Bronchial epithelial cell (primary cell): ENCODE data around the gene RNF14. TPM values are rescaled to one million over a fixed set of nuclear protein-coding genes. Genes with fewer than 3 reads are reported as not detected.
A peak's percentile ranks its signal among the peaks of the same experiment; 100 is the strongest.

Experiments
- DNase-seq: peaks from one replicate; pipeline ENCODE4 v3.0.0-alpha.2; 2010; ENCODE audit warnings: low read depth
- FAIRE-seq: peaks from 2 replicates; lab custom pipeline; 2011; peaks lifted over from hg19 to GRCh38; lab: Jason Lieb, UNC
- H3K27me3 ChIP-seq: 2 replicates; pipeline ENCODE4 v1.5.1; 2011; ENCODE audit warnings: low read length; ENCODE audit not compliant: control insufficient read depth, insufficient read depth
- H3K36me3 ChIP-seq: 2 replicates; pipeline ENCODE4 v1.5.1; 2011; ENCODE audit warnings: low read length; ENCODE audit not compliant: control insufficient read depth, insufficient read depth
- H3K4me3 ChIP-seq: 2 replicates; pipeline ENCODE4 v1.5.1; 2011; ENCODE audit warnings: mild to moderate bottlenecking, low read depth, low read length, control low read depth
- CTCF ChIP-seq: IDR thresholded peaks from 2 replicates; pipeline ENCODE4 v1.5.1; 2011; ENCODE audit warnings: mild to moderate bottlenecking, moderate library complexity, low read length, control low read depth, inconsistent platforms; ENCODE audit not compliant: insufficient read depth, severe bottlenecking
- total RNA-seq: library from RNA; depleted of rRNA; stranded (reverse); fragments of >200 nt; gene quantifications from 2 replicates; pipeline ENCODE4 v1.2.1, GENCODE V29; 2014

Gene RNF14
- total RNA-seq, 1 donor from 2014 or later, result 49.8 TPM

DNA sequence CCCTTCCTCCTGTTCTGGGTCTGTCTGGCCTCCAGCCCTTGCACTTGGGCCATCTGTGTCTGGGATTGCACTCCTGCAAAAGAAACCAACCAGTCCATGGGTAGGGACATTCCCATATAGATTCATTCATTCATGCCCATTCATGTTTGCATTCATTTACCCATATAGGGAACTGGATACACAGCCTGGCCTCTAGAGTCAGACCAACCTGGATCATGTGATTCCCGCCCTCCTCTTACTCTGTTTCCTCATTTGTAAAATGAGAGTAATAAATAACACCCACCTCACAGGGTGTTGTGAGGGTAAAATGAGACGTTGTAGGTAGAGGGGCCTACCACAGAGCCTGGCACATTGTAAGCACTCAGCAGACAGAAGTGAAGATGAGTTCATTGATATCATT, 19.4 kb upstream of the RNF14 start:
- H3K4me3 ChIP-seq, result no peak overlapping the region
- DNase-seq (peak; percentile 33), FAIRE-seq (no peak)
- no peak for TF ChIP-seq CTCF
- no peaks in the 10 kb centered on the region for H3K36me3 ChIP-seq
- H3K27me3 ChIP-seq, result no peaks in the 10 kb centered on the region

DNA sequence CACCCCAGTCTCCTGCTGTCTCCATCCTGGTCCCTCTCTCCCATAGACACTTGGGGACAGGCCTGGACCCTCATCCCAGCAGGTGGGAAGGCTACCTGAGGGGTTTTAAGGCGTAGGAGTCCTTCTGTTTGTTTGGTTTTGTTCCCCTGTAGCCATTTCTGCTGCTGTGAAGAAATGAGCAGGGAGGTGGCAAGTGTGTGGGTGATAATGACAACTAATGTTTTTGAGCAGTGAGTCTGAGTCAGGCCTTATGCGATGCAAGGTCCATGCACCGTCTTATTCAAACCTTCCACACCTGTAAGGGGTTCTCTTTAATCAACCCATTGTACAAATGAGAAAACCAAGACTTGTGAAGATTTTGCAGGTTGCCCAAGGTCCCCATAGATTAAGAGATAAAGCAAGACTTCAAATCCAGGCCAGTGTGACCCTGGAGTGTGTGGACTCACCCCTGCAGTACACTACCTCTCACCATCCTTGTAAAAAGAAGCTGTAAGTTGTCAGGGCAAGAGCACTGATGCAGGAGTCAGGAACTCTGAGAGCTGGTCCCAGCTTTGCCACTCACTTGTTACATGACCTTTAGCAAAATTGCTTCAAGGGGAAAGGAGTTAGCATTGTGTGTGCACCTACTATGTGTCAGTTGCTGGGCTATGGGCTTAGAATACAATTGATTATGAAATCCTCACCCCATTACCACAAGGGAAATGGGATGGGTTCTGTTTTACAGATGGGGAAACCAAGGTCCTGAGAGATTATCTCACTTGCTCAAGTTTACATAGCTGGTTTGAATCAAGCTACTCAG, 18.5 kb upstream of the RNF14 start:
- FAIRE-seq (no peak), DNase-seq (no peak)
- H3K4me3 ChIP-seq, result no peak overlapping the region
- no peak for TF ChIP-seq CTCF
- no peaks in the 10 kb centered on the region for H3K27me3 ChIP-seq
- H3K36me3 ChIP-seq, result no peaks in the 10 kb centered on the region

DNA sequence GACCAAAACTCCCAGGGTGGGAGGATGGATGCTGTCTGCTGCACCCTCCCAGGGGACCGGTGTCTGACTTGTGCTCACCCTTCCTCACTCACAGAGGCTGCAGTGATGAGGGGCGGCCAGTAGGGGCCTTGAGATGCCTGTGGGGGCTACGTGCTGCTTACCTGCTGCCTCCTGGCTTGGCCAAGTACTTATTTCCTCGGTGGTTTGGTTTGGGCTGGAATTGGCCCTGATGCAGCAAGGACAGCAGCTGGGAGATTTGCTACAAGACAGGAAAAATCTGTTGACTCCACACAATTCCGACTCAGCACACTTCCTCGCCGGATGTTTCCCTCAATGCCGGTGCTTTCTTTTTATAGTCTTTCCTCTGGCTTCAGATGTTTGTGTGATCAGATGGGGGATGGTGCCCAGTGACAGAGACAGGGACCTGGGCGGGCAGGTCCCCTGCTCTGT, 17.5 kb upstream of the RNF14 start:
- Histone ChIP-seq H3K36me3 (no peaks in the 10 kb centered on the region), H3K4me3 (no peak overlapping the region), H3K27me3 (no peaks in the 10 kb centered on the region)
- TF ChIP-seq CTCF, result peak; percentile 33
- no peak for FAIRE-seq
- no peak for DNase-seq

DNA sequence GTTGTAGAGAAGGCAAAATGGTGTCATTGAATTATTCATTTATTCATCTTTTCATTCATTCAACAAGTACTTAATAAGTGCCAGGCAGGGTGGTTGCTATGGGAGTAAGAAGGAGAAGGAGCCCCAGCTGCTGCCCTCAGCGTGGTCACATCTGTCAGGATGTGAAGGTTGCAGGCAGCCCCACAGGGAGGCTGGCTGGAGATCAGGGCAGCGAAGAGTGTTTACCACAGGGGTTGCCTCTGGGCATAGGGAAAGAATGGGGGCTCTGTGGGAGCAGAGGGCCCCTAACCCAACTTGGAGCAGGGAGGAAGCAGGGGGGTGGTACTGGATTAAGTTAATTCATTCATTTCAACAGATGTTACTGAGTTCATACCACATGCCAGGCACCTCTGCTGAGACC, 16.9 kb upstream of the RNF14 start:
- DNase-seq (no peak), FAIRE-seq (no peak)
- Histone ChIP-seq H3K27me3 (no peaks in the 10 kb centered on the region), H3K4me3 (no peak overlapping the region), H3K36me3 (no peaks in the 10 kb centered on the region)
- no peak for TF ChIP-seq CTCF

DNA sequence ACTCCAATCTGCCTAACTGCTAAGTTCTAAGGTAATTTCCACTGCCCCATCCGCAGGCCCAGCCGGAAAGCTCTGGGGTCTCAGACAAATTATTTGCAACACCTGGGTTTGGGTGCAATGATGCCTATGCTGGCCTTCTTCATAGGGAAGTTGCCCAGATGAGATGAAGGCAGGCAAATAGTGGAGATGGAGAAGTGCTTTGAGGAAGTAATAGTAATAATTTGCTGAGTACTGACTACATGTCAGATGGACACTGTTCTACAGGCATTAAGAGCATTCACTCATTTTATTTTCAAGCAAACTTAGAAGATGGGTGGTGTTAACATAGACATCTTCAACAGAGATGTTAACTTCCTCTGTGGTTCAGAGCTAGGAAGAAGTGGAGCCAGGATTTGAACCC, 14.7 kb upstream of the RNF14 start:
- H3K36me3 ChIP-seq, result no peaks in the 10 kb centered on the region
- TF ChIP-seq CTCF, result no peak
- no peaks in the 10 kb centered on the region for H3K27me3 ChIP-seq
- H3K4me3 ChIP-seq, result no peak overlapping the region
- FAIRE-seq, result no peak
- DNase-seq, result no peak

- Histone ChIP-seq H3K36me3 (no peaks in the 10 kb centered on the region), H3K27me3 (no peaks in the 10 kb centered on the region), H3K4me3 (no peak overlapping the region)
- no peak for FAIRE-seq
- no peak for TF ChIP-seq CTCF
- no peak for DNase-seq
These were observed 11.4 kb upstream of the RNF14 start for GRCh38 chr5:141957367-141957996.
